Osteoblast (primary cell): ENCODE data around the gene MSANTD2. TPM values are rescaled to one million over a fixed set of nuclear protein-coding genes. Genes with fewer than 3 reads are reported as not detected.

Source experiments
- DNase-seq: peaks from one replicate; pipeline ENCODE4 v3.0.0; 2011; ENCODE audit warnings: low spot score, mixed read lengths; ENCODE audit not compliant: insufficient read length; ENCODE audit errors: missing footprints
- H2AFZ ChIP-seq: 2 replicates; pipeline ENCODE4 v1.6.0; 2011; ENCODE audit warnings: mild to moderate bottlenecking, low read length
- H3K27ac ChIP-seq: 2 replicates; pipeline ENCODE4 v1.5.1; 2011; ENCODE audit warnings: mild to moderate bottlenecking, low read depth, low read length, moderate library complexity
- H3K27me3 ChIP-seq: 2 replicates; pipeline ENCODE4 v1.6.0; 2012; ENCODE audit warnings: mild to moderate bottlenecking, control low read depth, inconsistent platforms, low read length, moderate library complexity; ENCODE audit not compliant: insufficient read depth
- H3K36me3 ChIP-seq: 2 replicates; pipeline ENCODE4 v1.5.1; 2011; ENCODE audit warnings: mild to moderate bottlenecking, low read length, control low read depth, moderate library complexity; ENCODE audit not compliant: insufficient read depth
- H3K4me1 ChIP-seq: 2 replicates; pipeline ENCODE4 v1.5.1; 2011; ENCODE audit warnings: mild to moderate bottlenecking, low read length, control low read depth, moderate library complexity; ENCODE audit not compliant: insufficient read depth
- H3K4me2 ChIP-seq: 2 replicates; pipeline ENCODE4 v1.6.0; 2011; ENCODE audit warnings: mild to moderate bottlenecking, low read length; ENCODE audit not compliant: insufficient read depth
- H3K4me3 ChIP-seq: fragments of 200-600 bp; sonication (generic); 3 replicates; pipeline ENCODE4 v1.5.1; 2012; ENCODE audit warnings: mild to moderate bottlenecking, low read length, inconsistent platforms; ENCODE audit not compliant: insufficient read depth
- H3K79me2 ChIP-seq: 2 replicates; pipeline ENCODE4 v1.6.0; 2012; ENCODE audit warnings: mild to moderate bottlenecking, low read length, control low read depth, inconsistent platforms; ENCODE audit not compliant: insufficient read depth
- H3K9me3 ChIP-seq: 2 replicates; pipeline ENCODE4 v1.5.1; 2011; ENCODE audit warnings: low read depth, low read length, control low read depth
- H4K20me1 ChIP-seq: 2 replicates; pipeline ENCODE4 v1.6.0; 2012; ENCODE audit warnings: mild to moderate bottlenecking, low read length, control low read depth; ENCODE audit not compliant: insufficient read depth
- CTCF ChIP-seq: IDR thresholded peaks from 2 replicates; pipeline ENCODE4 v1.5.1; 2011; ENCODE audit warnings: mild to moderate bottlenecking, low read depth, low read length, moderate library complexity; ENCODE audit errors: extremely low read depth
- total RNA-seq: library from RNA; depleted of rRNA; stranded (reverse); fragments of >200 nt; gene quantifications from 2 replicates; pipeline ENCODE4 v1.2.3, GENCODE V29; 2012

MSANTD2 gene
- total RNA-seq, 1 donor, result 10.9 TPM

GRCh38 chr11:124719534-124719933, 80.7 kb downstream of the MSANTD2 start:
- H2AFZ ChIP-seq, result no peak overlapping the region
- H3K79me2 ChIP-seq, result no peaks in the 10 kb centered on the region
- H3K4me1 ChIP-seq, result peaks cover 9% of the 10 kb centered on the region
- DNase-seq, result no peak
- no peaks in the 10 kb centered on the region for H3K36me3 ChIP-seq
- H3K27me3 ChIP-seq, result peaks cover 84% of the 10 kb centered on the region
- H3K4me2 ChIP-seq, result no peak overlapping the region
- no peak for TF ChIP-seq CTCF
- H3K4me3 ChIP-seq, result no peak overlapping the region
- H3K27ac ChIP-seq, result no peak overlapping the region
- no peaks in the 10 kb centered on the region for H4K20me1 ChIP-seq
- no peaks in the 10 kb centered on the region for H3K9me3 ChIP-seq

- DNase-seq, result no peak
- H3K4me2 ChIP-seq, result peak overlapping the region; percentile 85
- no peaks in the 10 kb centered on the region for H3K79me2 ChIP-seq
- no peak overlapping the region for H2AFZ ChIP-seq
- no peaks in the 10 kb centered on the region for H3K36me3 ChIP-seq
- no peak for TF ChIP-seq CTCF
- H3K9me3 ChIP-seq, result no peaks in the 10 kb centered on the region
- H3K4me3 ChIP-seq, result no peak overlapping the region
- H3K27me3 ChIP-seq, result peaks cover 77% of the 10 kb centered on the region
- H4K20me1 ChIP-seq, result no peaks in the 10 kb centered on the region
- H3K4me1 ChIP-seq, result peaks cover 9% of the 10 kb centered on the region
- no peak overlapping the region for H3K27ac ChIP-seq
Observed at GRCh38 chr11:124718801-124719200, 81.4 kb downstream of the MSANTD2 start.

GRCh38 chr11:124717786-124718651, 82.2 kb downstream of the MSANTD2 start:
- Histone ChIP-seq H3K36me3 (no peaks in the 10 kb centered on the region), H4K20me1 (no peaks in the 10 kb centered on the region), H3K4me1 (peaks cover 9% of the 10 kb centered on the region), H3K4me3 (peak overlapping the region; percentile 67), H2AFZ (peak overlapping the region; percentile 58), H3K27me3 (peaks cover 69% of the 10 kb centered on the region), H3K27ac (no peak overlapping the region), H3K9me3 (no peaks in the 10 kb centered on the region), H3K79me2 (no peaks in the 10 kb centered on the region), H3K4me2 (peak overlapping the region; percentile 85)
- TF ChIP-seq CTCF, result no peak
- peak; percentile 91 for DNase-seq

GRCh38 chr11:124717421-124717785, 82.8 kb downstream of the MSANTD2 start:
- H3K4me3 ChIP-seq, result peak overlapping the region; percentile 67
- peaks cover 9% of the 10 kb centered on the region for H3K4me1 ChIP-seq
- no peak for TF ChIP-seq CTCF
- no peaks in the 10 kb centered on the region for H3K79me2 ChIP-seq
- no peaks in the 10 kb centered on the region for H3K36me3 ChIP-seq
- H2AFZ ChIP-seq, result no peak overlapping the region
- H3K27me3 ChIP-seq, result peaks cover 63% of the 10 kb centered on the region
- no peak overlapping the region for H3K27ac ChIP-seq
- no peaks in the 10 kb centered on the region for H3K9me3 ChIP-seq
- DNase-seq, result no peak
- H4K20me1 ChIP-seq, result no peaks in the 10 kb centered on the region
- peak overlapping the region; percentile 85 for H3K4me2 ChIP-seq
